Neural cell (in vitro differentiated cells): Measurements from ENCODE around the gene DENND1A. TPM values are rescaled to one million over a fixed set of nuclear protein-coding genes. Genes with fewer than 3 reads are reported as not detected.

Experiments
- H2AFZ ChIP-seq: fragments of 200-600, 300-800 bp; sonication (generic), shearing (Covaris generic); 2 replicates; pipeline ENCODE4 v1.6.0; 2014; ENCODE audit warnings: low read depth, mild to moderate bottlenecking, antibody characterized with exemption, low read length, moderate library complexity
- H3F3A ChIP-seq: fragments of 200-600 bp; shearing (Covaris generic); 2 replicates; pipeline ENCODE4 v1.6.1; 2016; ENCODE audit warnings: mild to moderate bottlenecking, moderate library complexity, mixed read lengths, antibody characterized with exemption, low read length; ENCODE audit not compliant: insufficient read depth, poor library complexity, severe bottlenecking
- H3K27ac ChIP-seq: fragments of 200-600, 300-800 bp; sonication (generic), shearing (Covaris generic); 2 replicates; pipeline ENCODE4 v1.5.1; 2014; ENCODE audit warnings: mild to moderate bottlenecking, low read length, moderate library complexity
- H3K27me3 ChIP-seq: fragments of 300-800, 200-600 bp; sonication (generic), shearing (Covaris generic); 2 replicates; pipeline ENCODE4 v1.6.0; 2014; ENCODE audit warnings: mild to moderate bottlenecking, low read depth, low read length, moderate library complexity; ENCODE audit not compliant: insufficient read depth
- H3K36me3 ChIP-seq: fragments of 300-800, 200-600 bp; sonication (generic), shearing (Covaris generic); 2 replicates; pipeline ENCODE4 v1.5.1; 2014; ENCODE audit warnings: mild to moderate bottlenecking, antibody characterized with exemption, low read length, moderate library complexity; ENCODE audit not compliant: insufficient read depth
- H3K4me2 ChIP-seq: fragments of 300-800, 200-600 bp; sonication (generic), shearing (Covaris generic); 2 replicates; pipeline ENCODE4 v1.6.0; 2014; ENCODE audit warnings: mild to moderate bottlenecking, low read length
- H3K4me3 ChIP-seq: fragments of 300-800, 200-600 bp; sonication (generic), shearing (Covaris generic); 2 replicates; pipeline ENCODE4 v1.5.1; 2014; ENCODE audit warnings: mild to moderate bottlenecking, low read length, moderate library complexity
- H3K79me2 ChIP-seq: fragments of 200-600 bp; shearing (Covaris generic); replicated peaks from 2 replicates; pipeline ENCODE4 v1.6.0; 2014; ENCODE audit warnings: mild to moderate bottlenecking, low read length, moderate library complexity; ENCODE audit not compliant: insufficient read depth
- H3K9ac ChIP-seq: fragments of 300-800, 200-600 bp; sonication (generic), shearing (Covaris generic); 2 replicates; pipeline ENCODE4 v1.6.1; 2016; ENCODE audit warnings: mild to moderate bottlenecking, low read length, mixed read lengths
- H3K9me2 ChIP-seq: fragments of 200-600 bp; shearing (Covaris generic); 2 replicates; pipeline ENCODE4 v1.6.1; 2016; ENCODE audit warnings: mild to moderate bottlenecking, low read length, mixed read lengths; ENCODE audit not compliant: insufficient read depth
- H3K9me3 ChIP-seq: fragments of 200-600, 300-800 bp; sonication (generic), shearing (Covaris generic); 2 replicates; pipeline ENCODE4 v1.6.1; 2016; ENCODE audit warnings: mild to moderate bottlenecking, mixed run types, low read length, moderate library complexity, mixed read lengths
- H4K20me1 ChIP-seq: fragments of 200-600 bp; shearing (Covaris generic); 2 replicates; pipeline ENCODE4 v1.6.1; 2016; ENCODE audit warnings: mild to moderate bottlenecking, mixed run types; ENCODE audit not compliant: insufficient read depth
- EP300 ChIP-seq: fragments of 450-650 bp; conservative IDR thresholded peaks from 2 replicates; pipeline ENCODE4 v1.6.1; 2014; ENCODE audit warnings: antibody characterized with exemption, mild to moderate bottlenecking, moderate library complexity; ENCODE audit not compliant: poor library complexity, severe bottlenecking
- EZH2 ChIP-seq: fragments of 200-600, 300-800 bp; shearing (Covaris generic), sonication (generic); IDR thresholded peaks from 2 replicates; pipeline ENCODE4 v1.6.1; 2014; ENCODE audit warnings: antibody characterized with exemption, low read length, borderline replicate concordance, mild to moderate bottlenecking; ENCODE audit not compliant: insufficient read depth, poor library complexity, severe bottlenecking
- MXI1 ChIP-seq: fragments of 450-650 bp; conservative IDR thresholded peaks from 2 replicates; pipeline ENCODE4 v1.6.1; 2014; ENCODE audit warnings: antibody characterized with exemption, mild to moderate bottlenecking; ENCODE audit not compliant: poor library complexity, severe bottlenecking
- POLR2AphosphoS5 ChIP-seq: IDR thresholded peaks from 2 replicates; pipeline ENCODE4 v1.6.1; 2012
- RAD21 ChIP-seq: fragments of 450-650 bp; conservative IDR thresholded peaks from 2 replicates; pipeline ENCODE4 v1.6.1; 2014; ENCODE audit warnings: antibody characterized with exemption, mild to moderate bottlenecking, moderate library complexity
- SMC3 ChIP-seq: fragments of 450-650 bp; conservative IDR thresholded peaks from 2 replicates; pipeline ENCODE4 v1.6.1; 2014; ENCODE audit warnings: antibody characterized with exemption, mild to moderate bottlenecking, moderate library complexity; ENCODE audit not compliant: poor library complexity
- TAF1 ChIP-seq: IDR thresholded peaks from 2 replicates; pipeline ENCODE4 v1.6.1; 2012; ENCODE audit warnings: low read depth
- polyA plus RNA-seq: library from polyadenylated mRNA; depleted of rRNA; stranded (reverse); fragments of >200 nt; gene quantifications from 2 replicates; pipeline ENCODE4 v1.2.3, GENCODE V29; 2014
- TF ChIP-seq, protein P1 (sequence below): fragments of 450-650 bp; IDR thresholded peaks from 2 replicates; pipeline ENCODE4 v1.5.1; 2014; ENCODE audit warnings: antibody characterized with exemption, mild to moderate bottlenecking, moderate library complexity; ENCODE audit not compliant: poor library complexity, severe bottlenecking
- TF ChIP-seq, protein P2 (sequence below): IDR thresholded peaks from 2 replicates; pipeline ENCODE4 v1.6.1; 2012; ENCODE audit warnings: borderline replicate concordance

The DENND1A gene
- polyA plus RNA-seq, 1 donor from 2014 or later, result 2.3 TPM

DNA sequence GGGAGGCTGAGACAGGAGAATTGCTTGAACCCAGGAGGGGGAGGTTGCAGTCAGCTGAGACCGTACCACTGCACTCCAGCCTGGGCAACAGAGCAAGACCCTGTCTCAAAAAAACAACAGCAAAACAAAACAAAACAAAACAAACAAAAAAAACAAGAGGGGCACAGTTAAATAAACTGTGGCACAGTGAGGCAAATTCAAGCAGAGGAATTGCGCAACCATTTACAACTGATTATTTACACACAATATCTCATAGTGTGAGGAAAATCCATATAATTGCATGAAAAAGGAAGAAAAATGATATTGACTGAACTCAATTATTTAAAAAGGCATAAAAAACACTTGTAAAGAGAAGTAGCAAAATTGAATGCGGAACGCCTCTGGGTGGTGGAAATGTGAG lies 412.4 kb downstream of the DENND1A start:
- Histone ChIP-seq H3K27ac (no peak overlapping the region), H3K79me2 (no peaks in the 10 kb centered on the region), H3F3A (no peaks in the 10 kb centered on the region), H3K27me3 (no peaks in the 10 kb centered on the region), H3K9ac (no peak overlapping the region), H2AFZ (no peak overlapping the region), H3K36me3 (no peaks in the 10 kb centered on the region), H3K4me2 (no peak overlapping the region), H4K20me1 (no peaks in the 10 kb centered on the region), H3K9me2 (no peaks in the 10 kb centered on the region), H3K9me3 (no peaks in the 10 kb centered on the region), H3K4me3 (no peak overlapping the region)
- TF ChIP-seq POLR2AphosphoS5 (no peak), TAF1 (no peak), MXI1 (no peak), SMC3 (no peak), RAD21 (no peak), EZH2 (no peak), EP300 (no peak)
- TF ChIP-seq, protein P1, sequence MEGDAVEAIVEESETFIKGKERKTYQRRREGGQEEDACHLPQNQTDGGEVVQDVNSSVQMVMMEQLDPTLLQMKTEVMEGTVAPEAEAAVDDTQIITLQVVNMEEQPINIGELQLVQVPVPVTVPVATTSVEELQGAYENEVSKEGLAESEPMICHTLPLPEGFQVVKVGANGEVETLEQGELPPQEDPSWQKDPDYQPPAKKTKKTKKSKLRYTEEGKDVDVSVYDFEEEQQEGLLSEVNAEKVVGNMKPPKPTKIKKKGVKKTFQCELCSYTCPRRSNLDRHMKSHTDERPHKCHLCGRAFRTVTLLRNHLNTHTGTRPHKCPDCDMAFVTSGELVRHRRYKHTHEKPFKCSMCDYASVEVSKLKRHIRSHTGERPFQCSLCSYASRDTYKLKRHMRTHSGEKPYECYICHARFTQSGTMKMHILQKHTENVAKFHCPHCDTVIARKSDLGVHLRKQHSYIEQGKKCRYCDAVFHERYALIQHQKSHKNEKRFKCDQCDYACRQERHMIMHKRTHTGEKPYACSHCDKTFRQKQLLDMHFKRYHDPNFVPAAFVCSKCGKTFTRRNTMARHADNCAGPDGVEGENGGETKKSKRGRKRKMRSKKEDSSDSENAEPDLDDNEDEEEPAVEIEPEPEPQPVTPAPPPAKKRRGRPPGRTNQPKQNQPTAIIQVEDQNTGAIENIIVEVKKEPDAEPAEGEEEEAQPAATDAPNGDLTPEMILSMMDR, result no peak
- TF ChIP-seq, protein P2, sequence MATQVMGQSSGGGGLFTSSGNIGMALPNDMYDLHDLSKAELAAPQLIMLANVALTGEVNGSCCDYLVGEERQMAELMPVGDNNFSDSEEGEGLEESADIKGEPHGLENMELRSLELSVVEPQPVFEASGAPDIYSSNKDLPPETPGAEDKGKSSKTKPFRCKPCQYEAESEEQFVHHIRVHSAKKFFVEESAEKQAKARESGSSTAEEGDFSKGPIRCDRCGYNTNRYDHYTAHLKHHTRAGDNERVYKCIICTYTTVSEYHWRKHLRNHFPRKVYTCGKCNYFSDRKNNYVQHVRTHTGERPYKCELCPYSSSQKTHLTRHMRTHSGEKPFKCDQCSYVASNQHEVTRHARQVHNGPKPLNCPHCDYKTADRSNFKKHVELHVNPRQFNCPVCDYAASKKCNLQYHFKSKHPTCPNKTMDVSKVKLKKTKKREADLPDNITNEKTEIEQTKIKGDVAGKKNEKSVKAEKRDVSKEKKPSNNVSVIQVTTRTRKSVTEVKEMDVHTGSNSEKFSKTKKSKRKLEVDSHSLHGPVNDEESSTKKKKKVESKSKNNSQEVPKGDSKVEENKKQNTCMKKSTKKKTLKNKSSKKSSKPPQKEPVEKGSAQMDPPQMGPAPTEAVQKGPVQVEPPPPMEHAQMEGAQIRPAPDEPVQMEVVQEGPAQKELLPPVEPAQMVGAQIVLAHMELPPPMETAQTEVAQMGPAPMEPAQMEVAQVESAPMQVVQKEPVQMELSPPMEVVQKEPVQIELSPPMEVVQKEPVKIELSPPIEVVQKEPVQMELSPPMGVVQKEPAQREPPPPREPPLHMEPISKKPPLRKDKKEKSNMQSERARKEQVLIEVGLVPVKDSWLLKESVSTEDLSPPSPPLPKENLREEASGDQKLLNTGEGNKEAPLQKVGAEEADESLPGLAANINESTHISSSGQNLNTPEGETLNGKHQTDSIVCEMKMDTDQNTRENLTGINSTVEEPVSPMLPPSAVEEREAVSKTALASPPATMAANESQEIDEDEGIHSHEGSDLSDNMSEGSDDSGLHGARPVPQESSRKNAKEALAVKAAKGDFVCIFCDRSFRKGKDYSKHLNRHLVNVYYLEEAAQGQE, result no peak

DNA sequence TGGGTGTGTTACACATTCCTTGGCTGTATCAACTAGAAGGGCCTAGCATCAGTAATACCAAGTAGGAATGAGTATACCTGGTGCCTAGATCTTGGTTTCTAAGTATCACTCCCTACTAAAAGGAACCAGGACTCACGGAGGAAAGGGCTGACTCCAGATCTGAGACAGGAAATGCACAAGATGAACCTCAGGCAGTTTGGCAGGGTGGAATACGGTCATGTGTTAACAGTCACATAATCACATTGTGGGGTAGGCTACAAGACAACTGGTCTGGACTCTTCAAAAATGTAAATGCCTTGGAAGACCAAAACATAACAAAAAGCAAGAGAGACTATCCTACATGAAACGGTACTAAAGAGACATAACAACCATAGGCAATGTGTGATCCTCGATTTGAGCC lies 415.2 kb downstream of the DENND1A start:
- no peaks in the 10 kb centered on the region for H3K9me3 ChIP-seq
- no peaks in the 10 kb centered on the region for H4K20me1 ChIP-seq
- H3K9me2 ChIP-seq, result no peaks in the 10 kb centered on the region
- no peaks in the 10 kb centered on the region for H3K79me2 ChIP-seq
- TF ChIP-seq EZH2 (no peak), EP300 (no peak)
- no peaks in the 10 kb centered on the region for H3K27me3 ChIP-seq
- no peak overlapping the region for H2AFZ ChIP-seq
- no peaks in the 10 kb centered on the region for H3K36me3 ChIP-seq
- no peak overlapping the region for H3K9ac ChIP-seq
- no peak overlapping the region for H3K27ac ChIP-seq
- H3F3A ChIP-seq, result no peaks in the 10 kb centered on the region
- H3K4me3 ChIP-seq, result no peak overlapping the region
- H3K4me2 ChIP-seq, result no peak overlapping the region

DNA sequence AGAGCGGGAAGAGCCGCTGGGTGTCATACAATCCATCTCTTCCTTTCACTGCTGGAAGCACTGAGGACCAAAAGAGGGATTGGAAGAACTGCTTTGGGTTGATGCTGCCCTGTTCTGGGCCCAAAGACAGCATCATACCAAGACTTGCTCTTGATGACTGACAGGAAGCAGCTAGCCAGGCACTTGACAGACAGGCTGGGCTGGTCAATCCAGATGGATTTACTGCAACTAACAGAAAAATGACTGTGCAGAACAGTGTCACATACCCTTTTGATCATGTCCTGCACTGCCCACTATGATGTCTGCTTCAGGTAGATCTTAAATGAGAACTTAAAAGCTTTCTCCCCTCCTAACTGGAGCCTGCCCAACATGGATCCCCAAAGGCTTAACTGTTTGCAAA lies 416.4 kb downstream of the DENND1A start:
- no peaks in the 10 kb centered on the region for H3F3A ChIP-seq
- no peaks in the 10 kb centered on the region for H3K79me2 ChIP-seq
- H3K9me2 ChIP-seq, result no peaks in the 10 kb centered on the region
- H2AFZ ChIP-seq, result no peak overlapping the region
- no peak overlapping the region for H3K4me2 ChIP-seq
- no peak overlapping the region for H3K9ac ChIP-seq
- no peak overlapping the region for H3K4me3 ChIP-seq
- no peak for TF ChIP-seq TAF1
- no peak for TF ChIP-seq MXI1
- no peak for TF ChIP-seq POLR2AphosphoS5
- TF ChIP-seq, protein P1, result no peak
- no peak for TF ChIP-seq EP300
- H3K27me3 ChIP-seq, result no peaks in the 10 kb centered on the region
- H4K20me1 ChIP-seq, result no peaks in the 10 kb centered on the region
- no peak overlapping the region for H3K27ac ChIP-seq
- no peaks in the 10 kb centered on the region for H3K9me3 ChIP-seq
- no peaks in the 10 kb centered on the region for H3K36me3 ChIP-seq
